Measurements from ENCODE around the gene B4GALT3. TPM values are rescaled to one million over a fixed set of nuclear protein-coding genes. Genes with fewer than 3 reads are reported as not detected.

Gene B4GALT3
- total and polyA plus RNA-seq, 2 donors (not counting 3 experiments of a cell fraction or from before 2014, with no cell fraction given), result 39.5 to 60.4 TPM

GRCh38 chr1:161128591-161129420, 48.5 kb downstream of the B4GALT3 start:
- no peaks in the 10 kb centered on the region for H3K9me1 ChIP-seq (replicated peaks; ENCODE audit: control insufficient read depth, extremely low read depth, insufficient read depth, low read length)
- peaks cover 25% of the 10 kb centered on the region for H3K4me1 ChIP-seq (ENCODE audit: control insufficient read depth, extremely low read depth, insufficient read depth, low read length)
- H3K27me3 ChIP-seq (ENCODE audit: control insufficient read depth in 2 of 2, insufficient read depth in 2 of 2, low read length in 2 of 2), result no peaks in the 10 kb centered on the region
- CTCF ChIA-PET, result interaction anchor here (1.5 kb wide), 1 partner anchor 24 kb away, joined by 3 read pairs; no protein-coding TSS in a partner anchor
- no TSS peak for BruUV-seq (replicated peaks)
- H2AFZ ChIP-seq (ENCODE audit: low read depth, low read length), result no peak overlapping the region
- H3K4me3 ChIP-seq (replicated peaks in 1 of 3; ENCODE audit: insufficient read depth in 1 of 3, low read depth in 1 of 3, low read length in 3 of 3), result no peak overlapping the region
- TF ChIP-seq CTCF (IDR thresholded peaks at IDR 0.05; ENCODE audit: extremely low read depth in 1 of 2, insufficient read depth in 1 of 2, low read depth in 1 of 2, low read length in 2 of 2) (no peak), GATA2 (IDR thresholded peaks at IDR 0.05; ENCODE audit: insufficient read depth, insufficient read length, low read depth, low read length) (no peak), MYC (IDR thresholded peaks at IDR 0.05; ENCODE audit: low read depth, low read length) (no peak), EZH2 (IDR thresholded peaks at IDR 0.05; ENCODE audit: borderline replicate concordance, low read depth, low read length, severe bottlenecking) (no peak), POLR2A (IDR thresholded peaks at IDR 0.05; ENCODE audit: low read depth, low read length) (no peak), FOS (IDR thresholded peaks at IDR 0.05; ENCODE audit: borderline replicate concordance, insufficient read depth, low read length) (no peak), MAX (IDR thresholded peaks at IDR 0.05; ENCODE audit: insufficient read depth, insufficient read length) (no peak), JUN (IDR thresholded peaks at IDR 0.05; ENCODE audit: borderline replicate concordance, insufficient read depth, insufficient read length, low read depth) (no peak), POLR2AphosphoS5 (IDR thresholded peaks at IDR 0.05; ENCODE audit: insufficient read depth, low read depth, low read length) (no peak)
- no peaks in the 10 kb centered on the region for H3K9me3 ChIP-seq (replicated peaks; ENCODE audit: control insufficient read depth, insufficient read depth, low read length)
- H3K79me2 ChIP-seq (ENCODE audit: control insufficient read depth, insufficient read depth, low read length), result peaks cover 69% of the 10 kb centered on the region
- no peak for DNase-seq (ENCODE audit: low read depth, low spot score)
- H3K36me3 ChIP-seq (ENCODE audit: control insufficient read depth in 2 of 2, extremely low read depth in 1 of 2, insufficient read depth in 2 of 2, low read length in 2 of 2), result peaks cover 16 to 19% of the 10 kb centered on the region in 2 experiments
- H3K4me2 ChIP-seq (ENCODE audit: insufficient read depth, low read length), result no peak overlapping the region
- dilution Hi-C loops (cut with MboI; ENCODE audit: extremely low pct_ligation_motif_present, low sequenced_read_pairs), result no loop called here
- no peak overlapping the region for H3K9ac ChIP-seq (replicated peaks; ENCODE audit: extremely low read depth, insufficient read depth, low read length)
- intact Hi-C loops (cut with micrococcal nuclease), result no loop called here
- no peak for FAIRE-seq
- H3K27ac ChIP-seq (ENCODE audit: insufficient read depth, low read depth, low read length), result no peak overlapping the region
- POLR2A ChIA-PET, result no interaction called here
- H4K20me1 ChIP-seq (replicated peaks; ENCODE audit: control insufficient read depth, extremely low read depth, insufficient read depth, low read length), result no peaks in the 10 kb centered on the region
